GM18909 (cell line): ENCODE results near the gene SDCCAG8.

Source experiments
- ATAC-seq: cut with Tn5 transposase; IDR thresholded peaks from one replicate; pipeline ENCODE4 v1.9.1; 2021; ENCODE audit warnings: mild to moderate bottlenecking; ENCODE audit not compliant: unreplicated experiment, poor library complexity

SDCCAG8 gene

GRCh38 chr1:243441601-243442000, 185.8 kb downstream of the SDCCAG8 start:
- ATAC-seq, result no peak

- no peak for ATAC-seq
Measured at GRCh38 chr1:243443557-243443956, 187.7 kb downstream of the SDCCAG8 start.

- no peak for ATAC-seq
Measured at GRCh38 chr1:243447347-243447746, 191.5 kb downstream of the SDCCAG8 start.

GRCh38 chr1:243447844-243448243, 192.0 kb downstream of the SDCCAG8 start:
- no peak for ATAC-seq

GRCh38 chr1:243449373-243449772, 193.5 kb downstream of the SDCCAG8 start:
- no peak for ATAC-seq

- no peak for ATAC-seq
Measured at GRCh38 chr1:243452092-243452491, 196.3 kb downstream of the SDCCAG8 start.

GRCh38 chr1:243454328-243454997, 198.6 kb downstream of the SDCCAG8 start:
- no peak for ATAC-seq

- no peak for ATAC-seq
Measured at GRCh38 chr1:243455760-243456651, 200.2 kb downstream of the SDCCAG8 start.

- no peak for ATAC-seq
Measured at GRCh38 chr1:243457363-243457982, 201.6 kb downstream of the SDCCAG8 start.

GRCh38 chr1:243459059-243459458, 203.2 kb downstream of the SDCCAG8 start:
- no peak for ATAC-seq

GRCh38 chr1:243461700-243462099, 205.9 kb downstream of the SDCCAG8 start:
- ATAC-seq, result no peak

GRCh38 chr1:243462929-243463697, 207.3 kb downstream of the SDCCAG8 start:
- no peak for ATAC-seq

GRCh38 chr1:243465081-243465480, 209.2 kb downstream of the SDCCAG8 start:
- no peak for ATAC-seq

- ATAC-seq, result no peak
Measured at GRCh38 chr1:243465738-243466137, 209.9 kb downstream of the SDCCAG8 start.

GRCh38 chr1:243469497-243469896, 213.7 kb downstream of the SDCCAG8 start:
- ATAC-seq, result no peak

GRCh38 chr1:243470502-243470901, 214.7 kb downstream of the SDCCAG8 start:
- ATAC-seq, result no peak

GRCh38 chr1:243471026-243471685, 215.3 kb downstream of the SDCCAG8 start:
- ATAC-seq, result no peak

GRCh38 chr1:243471754-243472745, 216.2 kb downstream of the SDCCAG8 start:
- peak; percentile 91 for ATAC-seq
